Heart right ventricle (tissue), 16 donors: Measurements from ENCODE around the gene ZNF442. TPM values are rescaled to one million over a fixed set of nuclear protein-coding genes. Genes with fewer than 3 reads are reported as not detected.

ENCODE experiments used
- ATAC-seq, 8 donors: fragments of 200-7000 bp; cut with Tn5 transposase; one replicate each; pipeline ENCODE4 v1.9.1; 2020; ENCODE audit warnings: mild to moderate bottlenecking in 8 of 8, moderate library complexity in 8 of 8, moderate number of reproducible peaks in 1 of 8
- DNase-seq, 2 donors: peaks; one replicate each; pipeline ENCODE4 v3.0.0-alpha.2; 2020
- H3K27ac ChIP-seq, 10 donors: fragments of 200-600 bp; sonication (generic) in 2 of 10; one replicate each; pipeline versions ENCODE4 v1.5.0 to v1.8.0; 2020 to 2022; ENCODE audit warnings: mild to moderate bottlenecking in 3 of 10
- H3K27me3 ChIP-seq, 7 donors: fragments of 200-600 bp; one replicate each; pipeline ENCODE4 v1.8.0; 2021 to 2022; ENCODE audit warnings: mild to moderate bottlenecking in 2 of 7
- H3K36me3 ChIP-seq, 9 donors: fragments of 200-600 bp; sonication (generic) in 1 of 9; one replicate each; pipeline versions ENCODE4 v1.5.0 to v1.8.0; 2020 to 2022; ENCODE audit warnings: mild to moderate bottlenecking in 2 of 9
- H3K4me1 ChIP-seq, 9 donors: fragments of 200-600 bp; sonication (generic) in 1 of 9; one replicate each; pipeline versions ENCODE4 v1.5.0 to v1.8.0; 2020 to 2022; ENCODE audit warnings: mild to moderate bottlenecking in 4 of 9
- H3K4me3 ChIP-seq, 10 donors: fragments of 200-600 bp; sonication (generic) in 2 of 10; one replicate each; pipeline versions ENCODE4 v1.5.0 to v1.8.0; 2020 to 2022; ENCODE audit warnings: mild to moderate bottlenecking in 7 of 10, moderate library complexity in 2 of 10
- H3K9me3 ChIP-seq, 11 donors: fragments of 200-600 bp in 10 of 11; sonication (generic) in 2 of 11; one replicate each; pipeline versions ENCODE4 v1.5.0 to v1.8.0; 2013 to 2022; ENCODE audit warnings: mild to moderate bottlenecking in 2 of 11, control low read depth in 1 of 11, moderate library complexity in 1 of 11
- CTCF ChIP-seq, 9 donors: fragments of 200-600 bp; sonication (generic) in 2 of 9; IDR thresholded peaks; one replicate each; pipeline versions ENCODE4 v1.5.0 to v1.8.0; 2021 to 2022; ENCODE audit warnings: antibody characterized with exemption in 9 of 9, mild to moderate bottlenecking in 5 of 9, moderate library complexity in 1 of 9
- WGBS, 2 donors: extraction: QIAGEN DNeasy Blood & Tissue Kit; methylation state at CpG; one replicate each; pipeline ENCODE4 v1.1.7; 2013; ENCODE audit warnings: inconsistent platforms in 1 of 2; 5-methylcytosine and 5-hydroxymethylcytosine counted together
- intact Hi-C, 10 donors: fragments of 100-400 bp; cut with DNase I; formaldehyde crosslinking; loops; one replicate each; pipeline versions ENCODE4 v1.11.1 to v1.14.2; 2022
- polyA plus RNA-seq, 2 donors: library from polyadenylated mRNA; stranded (reverse); fragments of 200-250 nt; gene quantifications; one replicate each; pipeline ENCODE4 v1.2.3, GENCODE V29; 2013
- total RNA-seq, 10 donors: library from RNA; stranded (reverse); fragmentation: NEBNext Ultra II Directional in 3 of 10; extraction: Animal tissue kit (Norgen Biotek cat#: 25700) in 3 of 10; gene quantifications; one replicate each; pipeline versions ENCODE4 v1.2.1 to v1.2.4, GENCODE V29; 2021 to 2023
- donor health status: Arrhythmogenic right ventricular cardiomyopathy.
- donor health status: ischemic (EF 13 %, LVEDD 7.1; RV severe dilation, severe dysfunction).
- donor health status: healthy with polysubstance abuse.
- donor health status: DM: no; HTN: yes; CAD: no.
- donor health status: DM: no; HTN: no; CAD: no.
- donor health status: ischemic (EF 25% LVEDD 6.9; RV normal size, moderate dysfunction).
- donor health status: ischemic (EF 25% LVEDD 5.7; RV mildly dilated, moderate dysfunction).
- donor health status: healthy.
- donor health status: DM: yes; HTN: yes; CAD: no.
- donor health status: Ischemic cardiomyopathy.
- donor health status: ischemic (EF 35%, LVEDD 5.7; RV mildly dilated, moderate dysfunction).
- donor health status: nonischemic (EF 11% LVEDD 7.7; RV severe dilation, severe dysfunction).
- donor health status: DM: yes; HTN: yes; CAD: no.
- donor health status: PGD.
- donor health status: ischemic (EF 29% LVEDD 5.4; RV normal size, mild dysfunction).
- donor health status: nonischemic (EF 23%, LVEDD 6.1; RV moderate dilation, normal function).

ZNF442 gene
- total and polyA plus RNA-seq, 12 donors: 0.54 to 6.1 (median 3.6) TPM

- 93 to 96% methylated on average over 4 of the region's 4 CpGs for WGBS, 2 donors
- no peak overlapping the region for H3K27ac ChIP-seq
- peaks cover 0 to 57% (median 35%) of the 10 kb centered on the region in 9 donors for H3K36me3 ChIP-seq
- peaks cover 0 to 99% (median 48%) of the 10 kb centered on the region in 11 donors for H3K9me3 ChIP-seq
- no peaks in the 10 kb centered on the region for H3K27me3 ChIP-seq
- ATAC-seq (no peak), DNase-seq (no peak)
- no peak for TF ChIP-seq CTCF (IDR thresholded peaks at IDR 0.05)
- no peaks in the 10 kb centered on the region for H3K4me1 ChIP-seq
- intact Hi-C loops: no loop called here
- no peak overlapping the region for H3K4me3 ChIP-seq
Measured at GRCh38 chr19:12353375-12353774, 12.1 kb downstream of the ZNF442 start.

GRCh38 chr19:12350890-12351197, 14.6 kb downstream of the ZNF442 start:
- H3K27ac ChIP-seq: no peak overlapping the region
- DNase-seq: no peak
- H3K4me1 ChIP-seq: no peaks in the 10 kb centered on the region
- no peaks in the 10 kb centered on the region for H3K27me3 ChIP-seq
- H3K4me3 ChIP-seq: no peak overlapping the region
- no peak for ATAC-seq
- WGBS, 2 donors: 95 to 99% methylated on average over 5 of the region's 5 CpGs
- H3K36me3 ChIP-seq: peaks cover 0 to 73% (median 35%) of the 10 kb centered on the region in 9 donors
- TF ChIP-seq CTCF (IDR thresholded peaks at IDR 0.05): no peak
- H3K9me3 ChIP-seq: peaks cover 0 to 100% (median 61%) of the 10 kb centered on the region in 11 donors
- intact Hi-C loops: no loop called here

- H3K27ac ChIP-seq: no peak overlapping the region
- no peak for ATAC-seq
- no peak for DNase-seq
- no peaks in the 10 kb centered on the region for H3K4me1 ChIP-seq
- peaks cover 0 to 100% (median 64%) of the 10 kb centered on the region in 11 donors for H3K9me3 ChIP-seq
- no peak overlapping the region for H3K4me3 ChIP-seq
- no peaks in the 10 kb centered on the region for H3K27me3 ChIP-seq
- intact Hi-C loops: no loop called here
- WGBS, 2 donors: 97 to 98% methylated on average over 8 of the region's 8 CpGs
- TF ChIP-seq CTCF (IDR thresholded peaks at IDR 0.05): no peak
- peaks cover 0 to 73% (median 35%) of the 10 kb centered on the region in 9 donors for H3K36me3 ChIP-seq
Measured at GRCh38 chr19:12350185-12350889, 15.1 kb downstream of the ZNF442 start.

GRCh38 chr19:12346896-12347295, 18.6 kb downstream of the ZNF442 start:
- no peak for DNase-seq
- no peak overlapping the region for H3K27ac ChIP-seq
- peaks cover 0 to 53% (median 30%) of the 10 kb centered on the region in 9 donors for H3K36me3 ChIP-seq
- intact Hi-C loops: no loop called here
- peaks cover 0 to 100% (median 60%) of the 10 kb centered on the region in 11 donors for H3K9me3 ChIP-seq
- no peak for ATAC-seq
- H3K27me3 ChIP-seq: no peaks in the 10 kb centered on the region
- TF ChIP-seq CTCF (IDR thresholded peaks at IDR 0.05): no peak
- 69 to 77% methylated on average over 2 of the region's 2 CpGs for WGBS, 2 donors
- no peaks in the 10 kb centered on the region for H3K4me1 ChIP-seq
- no peak overlapping the region for H3K4me3 ChIP-seq
